Memory B cell (primary cell): ENCODE data around the gene PRRX2.

Experiments
- ATAC-seq: fragments of 150-1000 bp; cut with Tn5 transposase; 2 replicates; pipeline ENCODE4 v1.10.0; 2021; ENCODE audit warnings: low read depth, mild to moderate bottlenecking, moderate library complexity
- DNase-seq, 2 donors: peaks; one replicate each; pipeline ENCODE4 v3.0.0; 2022; ENCODE audit warnings: low spot score in 2 of 2
- H3K27ac Mint-ChIP-seq: one replicate; pipeline ENCODE4 v1.8.0; 2022; ENCODE audit warnings: mild to moderate bottlenecking, moderate library complexity, mixed read lengths
- H3K27me3 Mint-ChIP-seq: one replicate; pipeline ENCODE4 v1.8.0; 2022; ENCODE audit warnings: mixed read lengths
- H3K36me3 Mint-ChIP-seq: one replicate; pipeline ENCODE4 v1.8.0; 2022; ENCODE audit warnings: mild to moderate bottlenecking, mixed read lengths
- H3K4me1 Mint-ChIP-seq: one replicate; pipeline ENCODE4 v1.8.0; 2022; ENCODE audit warnings: mixed read lengths
- H3K4me3 Mint-ChIP-seq: one replicate; pipeline ENCODE4 v1.8.0; 2022; ENCODE audit warnings: mild to moderate bottlenecking, moderate library complexity, mixed read lengths
- H3K9me3 Mint-ChIP-seq: one replicate; pipeline ENCODE4 v1.8.0; 2022; ENCODE audit warnings: mixed read lengths

The PRRX2 gene

DNA sequence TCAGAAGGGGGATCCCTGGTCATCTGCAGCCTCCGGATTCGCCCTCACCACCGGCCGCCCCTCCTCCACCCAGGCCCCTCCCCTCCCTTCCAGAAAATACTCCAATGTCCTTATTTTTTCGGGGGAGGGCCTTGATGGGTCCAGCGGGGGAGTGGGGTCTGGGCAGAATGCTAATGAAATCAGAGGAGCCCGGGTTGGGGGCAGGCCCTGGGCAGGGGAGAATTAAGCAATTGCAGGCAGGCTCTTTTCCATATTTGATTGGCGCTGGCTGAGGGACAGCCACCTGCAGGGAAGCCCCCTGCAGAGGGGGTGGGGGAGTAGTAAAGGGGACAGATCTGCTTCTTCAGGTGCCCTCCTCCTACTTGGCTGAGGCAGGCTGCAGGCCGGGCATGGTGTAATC lies 21.3 kb downstream of the PRRX2 start:
- Mint-ChIP-seq H3K4me3 (no peak overlapping the region), H3K4me1 (no peaks in the 10 kb centered on the region), H3K9me3 (no peaks in the 10 kb centered on the region), H3K27me3 (peaks cover 7% of the 10 kb centered on the region), H3K36me3 (no peaks in the 10 kb centered on the region), H3K27ac (no peak overlapping the region)
- DNase-seq = no peak
- ATAC-seq = no peak

DNA sequence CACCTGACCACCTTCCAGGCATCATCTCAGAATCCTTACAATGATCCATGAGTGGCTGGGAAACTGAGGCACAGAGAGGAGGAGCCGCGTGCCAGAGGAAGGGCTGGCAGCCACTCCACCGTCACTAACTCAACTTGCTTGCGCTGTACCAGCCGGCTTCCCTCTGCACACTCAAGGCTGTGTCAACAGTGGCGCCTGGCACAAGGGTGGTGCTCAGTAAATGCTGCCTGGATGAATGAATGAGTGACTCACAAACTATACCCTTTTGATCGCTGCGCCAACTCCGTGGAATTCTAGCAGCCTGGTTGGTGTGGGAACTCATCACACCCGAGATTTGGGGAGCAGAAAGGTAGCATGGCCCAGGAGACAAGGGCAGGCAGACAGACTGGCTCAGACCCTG lies 21.9 kb downstream of the PRRX2 start:
- Mint-ChIP-seq H3K4me1 (no peaks in the 10 kb centered on the region), H3K9me3 (peaks cover under 1% of the 10 kb centered on the region), H3K27me3 (peaks cover 7% of the 10 kb centered on the region), H3K27ac (no peak overlapping the region), H3K4me3 (no peak overlapping the region), H3K36me3 (no peaks in the 10 kb centered on the region)
- no peak for DNase-seq
- no peak for ATAC-seq

GRCh38 chr9:129688285-129689043 lies 23.0 kb downstream of the PRRX2 start:
- Mint-ChIP-seq H3K4me1 (no peaks in the 10 kb centered on the region), H3K27ac (no peak overlapping the region), H3K27me3 (peaks cover 9% of the 10 kb centered on the region)

DNA sequence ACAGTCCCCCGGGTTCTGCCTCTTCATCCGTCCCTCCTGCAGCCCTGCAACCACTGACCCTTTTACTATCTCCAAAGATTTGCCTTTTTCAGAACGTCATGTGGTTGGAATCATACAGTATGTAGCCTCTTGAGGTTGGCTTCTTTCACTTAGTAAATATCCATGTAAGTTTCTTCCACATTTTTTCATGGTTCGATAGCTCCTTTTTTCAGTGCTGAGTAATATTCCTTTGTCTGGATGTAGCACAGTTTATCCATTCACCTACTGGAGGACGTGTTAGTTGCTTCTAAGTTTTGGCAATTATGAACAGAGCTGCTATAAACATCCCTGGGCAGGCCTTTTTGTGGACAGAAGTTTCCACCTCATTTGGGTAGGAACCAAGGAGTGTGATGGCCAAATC lies 27.1 kb downstream of the PRRX2 start:
- Mint-ChIP-seq H3K4me3 (no peak overlapping the region), H3K4me1 (no peaks in the 10 kb centered on the region), H3K36me3 (no peaks in the 10 kb centered on the region), H3K27ac (no peak overlapping the region), H3K9me3 (peaks cover 3% of the 10 kb centered on the region), H3K27me3 (peaks cover 18% of the 10 kb centered on the region)
- DNase-seq (no peak), ATAC-seq (no peak)

More at GRCh38 chr9:129688285-129689043, 23.0 kb downstream of the PRRX2 start:
- no peak for ATAC-seq
- no peak for DNase-seq
- Mint-ChIP-seq H3K4me3 (no peak overlapping the region), H3K9me3 (peaks cover 3% of the 10 kb centered on the region), H3K36me3 (no peaks in the 10 kb centered on the region)

GRCh38 chr9:129693741-129694140 lies 28.3 kb downstream of the PRRX2 start:
- H3K27me3 Mint-ChIP-seq = peaks cover 18% of the 10 kb centered on the region
- no peak overlapping the region for H3K27ac Mint-ChIP-seq
- no peaks in the 10 kb centered on the region for H3K4me1 Mint-ChIP-seq
- no peaks in the 10 kb centered on the region for H3K36me3 Mint-ChIP-seq
- DNase-seq (no peak), ATAC-seq (no peak)
- peaks cover 3% of the 10 kb centered on the region for H3K9me3 Mint-ChIP-seq
- H3K4me3 Mint-ChIP-seq = no peak overlapping the region

DNA sequence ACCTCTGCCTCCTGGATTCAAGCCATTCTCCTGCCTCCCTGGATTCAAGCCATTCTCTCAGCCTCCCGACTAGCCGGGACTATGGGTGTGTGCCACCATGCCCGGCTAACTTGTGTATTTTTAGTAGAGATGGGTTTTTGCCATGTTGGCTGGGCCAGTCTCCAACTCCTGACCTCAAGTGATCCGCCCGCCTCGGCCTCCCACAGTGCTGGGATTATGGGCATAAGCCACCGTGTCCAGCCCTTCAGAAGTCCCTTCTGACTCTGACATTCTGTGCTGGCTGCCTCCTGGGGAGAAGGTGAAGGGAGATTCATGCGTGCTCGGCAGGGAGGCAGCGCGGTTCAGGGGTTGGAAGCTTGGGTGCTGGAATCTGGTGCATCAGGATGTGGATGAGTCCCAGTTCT lies 28.8 kb downstream of the PRRX2 start:
- H3K4me1 Mint-ChIP-seq = no peaks in the 10 kb centered on the region
- H3K4me3 Mint-ChIP-seq = no peak overlapping the region
- no peaks in the 10 kb centered on the region for H3K36me3 Mint-ChIP-seq
- no peak for ATAC-seq
- peaks cover 3% of the 10 kb centered on the region for H3K9me3 Mint-ChIP-seq
- no peak for DNase-seq
- H3K27me3 Mint-ChIP-seq = peaks cover 20% of the 10 kb centered on the region
- H3K27ac Mint-ChIP-seq = no peak overlapping the region

DNA sequence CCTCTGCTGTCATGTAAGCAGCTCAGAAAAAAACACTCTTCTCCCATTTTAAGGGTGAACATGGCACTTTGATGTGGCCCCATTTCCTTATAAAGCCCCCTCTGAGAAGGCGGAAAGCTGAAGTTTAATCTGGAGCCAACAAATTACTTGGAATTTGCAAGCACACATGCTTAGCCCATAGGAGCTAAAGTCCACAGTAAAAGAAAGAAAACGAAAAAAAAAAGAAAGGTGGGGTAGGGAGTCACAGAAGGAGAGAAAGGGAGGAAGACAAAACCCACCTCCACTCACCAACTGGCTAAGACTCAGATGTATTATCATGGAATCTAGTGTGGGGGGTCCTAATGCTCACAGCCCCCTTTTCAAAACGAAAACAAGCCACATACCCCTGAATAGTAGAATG lies 30.4 kb downstream of the PRRX2 start:
- Mint-ChIP-seq H3K36me3 (no peaks in the 10 kb centered on the region), H3K4me3 (no peak overlapping the region), H3K9me3 (peaks cover 4% of the 10 kb centered on the region), H3K27ac (no peak overlapping the region), H3K27me3 (peaks cover 23% of the 10 kb centered on the region), H3K4me1 (no peaks in the 10 kb centered on the region)
- no peak for ATAC-seq
- DNase-seq = no peak

- Mint-ChIP-seq H3K9me3 (peaks cover 5% of the 10 kb centered on the region), H3K36me3 (no peaks in the 10 kb centered on the region), H3K4me3 (no peak overlapping the region), H3K27ac (no peak overlapping the region), H3K4me1 (no peaks in the 10 kb centered on the region), H3K27me3 (peaks cover 25% of the 10 kb centered on the region)
- ATAC-seq = no peak
- DNase-seq = no peak
Measured at GRCh38 chr9:129696944-129697655, 31.7 kb downstream of the PRRX2 start.

DNA sequence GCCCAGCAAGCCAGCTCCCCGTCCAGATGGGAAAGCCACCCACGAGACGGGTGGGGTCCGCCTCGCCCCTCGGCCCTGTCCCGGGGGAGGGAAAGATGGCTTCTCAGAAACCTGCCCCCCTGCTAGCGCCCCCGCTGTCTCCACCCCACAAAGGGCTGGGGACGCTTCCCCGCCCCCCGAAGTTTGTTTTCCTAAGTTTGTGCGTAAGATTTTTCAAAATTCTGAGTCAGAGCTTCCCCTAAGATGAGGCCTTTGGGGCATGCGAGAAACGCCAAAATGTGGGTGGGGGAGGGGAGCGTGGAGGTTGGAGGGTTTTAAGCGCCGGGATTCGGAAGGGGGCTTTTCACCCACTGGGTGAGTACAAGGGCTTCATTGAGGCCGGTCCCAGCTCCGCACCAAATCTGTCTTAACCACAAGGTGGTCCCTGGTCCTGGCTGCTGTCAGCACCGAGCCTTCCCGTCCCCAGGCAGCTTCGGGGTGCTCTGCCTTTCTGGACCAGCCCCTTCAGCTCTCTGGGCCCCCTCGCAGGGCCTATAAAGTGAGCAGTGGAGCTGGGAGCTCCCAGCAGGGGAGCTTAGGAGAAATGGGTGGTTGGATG lies 32.3 kb downstream of the PRRX2 start:
- DNase-seq (no peak), ATAC-seq (no peak)
- peaks cover 2% of the 10 kb centered on the region for H3K9me3 Mint-ChIP-seq
- H3K36me3 Mint-ChIP-seq = no peaks in the 10 kb centered on the region
- H3K27ac Mint-ChIP-seq = no peak overlapping the region
- no peaks in the 10 kb centered on the region for H3K4me1 Mint-ChIP-seq
- H3K4me3 Mint-ChIP-seq = no peak overlapping the region
- H3K27me3 Mint-ChIP-seq = peaks cover 21% of the 10 kb centered on the region

DNA sequence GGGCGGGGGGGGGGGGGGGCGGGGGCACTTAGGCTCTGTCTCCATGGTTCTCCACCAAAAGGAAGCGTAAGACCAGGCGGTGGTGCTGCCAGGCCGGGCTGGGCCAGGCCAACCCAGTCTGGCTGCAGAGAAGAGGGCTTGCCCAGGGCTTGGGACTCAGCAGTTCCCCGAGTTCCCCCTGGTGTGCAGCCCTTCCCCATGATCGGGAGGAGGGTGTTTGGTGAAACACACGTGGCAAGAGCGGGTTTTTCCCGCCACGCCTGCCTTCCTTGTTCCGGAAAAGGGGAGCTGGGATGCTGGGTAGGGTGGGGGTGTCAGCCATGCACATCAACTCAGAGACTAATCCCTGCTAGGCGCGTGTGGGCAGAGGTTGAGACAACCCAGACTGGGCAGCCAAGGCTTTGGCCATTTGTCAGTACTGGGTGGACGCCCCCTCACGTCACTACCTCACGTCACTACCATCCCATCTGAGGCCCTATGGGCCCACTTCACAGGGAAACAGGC lies 32.9 kb downstream of the PRRX2 start:
- no peak for ATAC-seq
- Mint-ChIP-seq H3K4me1 (no peaks in the 10 kb centered on the region), H3K4me3 (no peak overlapping the region), H3K9me3 (peaks cover 2% of the 10 kb centered on the region), H3K27me3 (peaks cover 21% of the 10 kb centered on the region), H3K36me3 (no peaks in the 10 kb centered on the region), H3K27ac (no peak overlapping the region)
- no peak for DNase-seq

GRCh38 chr9:129701054-129701453 lies 35.6 kb downstream of the PRRX2 start:
- Mint-ChIP-seq H3K27ac (no peak overlapping the region), H3K4me1 (no peaks in the 10 kb centered on the region), H3K4me3 (no peak overlapping the region), H3K27me3 (peaks cover 11% of the 10 kb centered on the region), H3K36me3 (no peaks in the 10 kb centered on the region), H3K9me3 (peaks cover 2% of the 10 kb centered on the region)
- DNase-seq = no peak
- ATAC-seq = no peak

DNA sequence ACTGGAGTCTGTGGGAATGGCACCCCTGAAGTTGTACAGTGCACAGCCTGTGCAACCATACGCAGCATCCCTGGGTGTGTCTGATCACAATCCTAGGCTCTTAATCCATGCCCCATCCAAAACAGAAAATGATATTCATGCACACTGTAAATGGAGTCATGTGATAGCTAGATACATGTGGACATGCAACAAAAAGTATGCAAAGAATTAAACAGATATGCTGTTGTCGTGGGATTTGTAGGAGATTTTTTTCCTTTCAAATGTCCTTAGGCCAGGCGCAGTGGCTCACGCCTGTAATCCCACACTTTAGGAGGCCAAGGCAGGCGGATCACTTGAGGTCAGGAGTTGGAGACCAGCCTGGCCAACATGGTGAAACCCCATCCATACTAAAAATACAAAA lies 36.1 kb downstream of the PRRX2 start:
- Mint-ChIP-seq H3K27me3 (peaks cover 10% of the 10 kb centered on the region), H3K27ac (no peak overlapping the region), H3K36me3 (no peaks in the 10 kb centered on the region), H3K4me3 (no peak overlapping the region), H3K4me1 (no peaks in the 10 kb centered on the region), H3K9me3 (peaks cover 2% of the 10 kb centered on the region)
- DNase-seq (no peak), ATAC-seq (no peak)

DNA sequence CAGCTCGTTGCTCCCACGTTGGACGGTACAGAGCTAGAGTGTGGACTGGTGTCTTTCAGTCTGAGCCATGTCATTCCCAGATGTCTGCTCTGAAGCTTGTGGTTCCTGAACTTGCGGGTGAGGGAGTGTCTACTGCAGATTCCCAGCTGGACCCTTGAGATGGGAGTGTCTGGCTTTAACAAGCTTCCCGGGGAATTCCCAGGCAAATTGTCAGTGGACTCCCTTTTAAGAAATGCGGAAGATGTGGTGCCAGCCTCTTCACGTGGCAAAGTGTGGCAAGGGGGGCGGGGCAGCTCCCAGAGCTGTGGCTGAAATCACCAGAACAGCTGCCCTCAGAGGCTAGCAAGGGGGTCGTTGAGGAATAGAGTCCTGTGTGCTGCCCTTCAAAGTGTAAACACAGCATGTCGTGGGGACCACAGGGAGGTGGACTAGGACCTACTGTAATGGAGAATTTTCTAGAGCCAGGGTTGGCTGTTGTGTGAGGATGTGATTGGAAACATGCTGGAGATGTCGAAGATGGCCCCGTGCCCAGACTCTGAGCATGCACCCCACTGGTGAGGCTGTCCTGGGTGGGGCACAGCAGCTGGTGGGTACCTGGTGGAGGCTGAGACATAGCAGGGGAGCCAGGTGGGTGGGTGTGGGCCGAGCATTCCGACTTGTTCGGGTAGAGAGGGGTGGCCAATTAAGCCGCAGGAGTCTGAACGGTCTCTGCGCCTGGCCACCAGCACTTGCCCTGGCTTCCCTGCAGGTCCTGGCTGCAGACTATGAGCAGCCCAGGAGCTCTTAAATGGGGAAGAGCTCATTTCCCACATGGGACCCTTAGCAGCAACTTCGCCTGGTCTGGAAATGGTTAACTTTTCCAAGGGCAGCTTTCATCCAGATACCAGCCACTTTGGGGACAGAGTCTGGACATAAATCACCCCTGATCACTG lies 37.4 kb downstream of the PRRX2 start:
- H3K4me3 Mint-ChIP-seq = no peak overlapping the region
- peaks cover 7% of the 10 kb centered on the region for H3K27me3 Mint-ChIP-seq
- no peaks in the 10 kb centered on the region for H3K4me1 Mint-ChIP-seq
- H3K36me3 Mint-ChIP-seq = no peaks in the 10 kb centered on the region
- ATAC-seq (no peak), DNase-seq (no peak)
- no peak overlapping the region for H3K27ac Mint-ChIP-seq
- H3K9me3 Mint-ChIP-seq = peaks cover 2% of the 10 kb centered on the region
